Coronary artery (tissue), 2 donors: ENCODE results near the gene CAPN2.

Experiments used
- DNase-seq: peaks from one replicate; pipeline ENCODE4 v3.0.0-alpha.2; 2017; ENCODE audit warnings: low spot score
- H3K27ac ChIP-seq, 2 donors: fragments of 200-600 bp; sonication (generic); one replicate each; pipeline ENCODE4 v1.5.1; 2016 to 2019
- H3K4me3 ChIP-seq: fragments of 200-600 bp; sonication (generic); 2 replicates; pipeline ENCODE4 v1.5.1; 2016; ENCODE audit warnings: mild to moderate bottlenecking, moderate library complexity
- TF ChIP-seq, protein P1 (sequence below): fragments of 200-600 bp; sonication (generic); IDR thresholded peaks from one replicate; pipeline ENCODE4 v1.5.1; 2019; ENCODE audit warnings: antibody characterized with exemption

Gene CAPN2

GRCh38 chr1:223713546-223714420 lies 1.4 kb downstream of the CAPN2 start:
- Histone ChIP-seq H3K27ac (peak overlapping the region; percentile 91 to 96), H3K4me3 (peak overlapping the region; percentile 86)
- TF ChIP-seq, protein P1, sequence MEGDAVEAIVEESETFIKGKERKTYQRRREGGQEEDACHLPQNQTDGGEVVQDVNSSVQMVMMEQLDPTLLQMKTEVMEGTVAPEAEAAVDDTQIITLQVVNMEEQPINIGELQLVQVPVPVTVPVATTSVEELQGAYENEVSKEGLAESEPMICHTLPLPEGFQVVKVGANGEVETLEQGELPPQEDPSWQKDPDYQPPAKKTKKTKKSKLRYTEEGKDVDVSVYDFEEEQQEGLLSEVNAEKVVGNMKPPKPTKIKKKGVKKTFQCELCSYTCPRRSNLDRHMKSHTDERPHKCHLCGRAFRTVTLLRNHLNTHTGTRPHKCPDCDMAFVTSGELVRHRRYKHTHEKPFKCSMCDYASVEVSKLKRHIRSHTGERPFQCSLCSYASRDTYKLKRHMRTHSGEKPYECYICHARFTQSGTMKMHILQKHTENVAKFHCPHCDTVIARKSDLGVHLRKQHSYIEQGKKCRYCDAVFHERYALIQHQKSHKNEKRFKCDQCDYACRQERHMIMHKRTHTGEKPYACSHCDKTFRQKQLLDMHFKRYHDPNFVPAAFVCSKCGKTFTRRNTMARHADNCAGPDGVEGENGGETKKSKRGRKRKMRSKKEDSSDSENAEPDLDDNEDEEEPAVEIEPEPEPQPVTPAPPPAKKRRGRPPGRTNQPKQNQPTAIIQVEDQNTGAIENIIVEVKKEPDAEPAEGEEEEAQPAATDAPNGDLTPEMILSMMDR: no peak
- no peak for DNase-seq

- peak overlapping the region; percentile 86 for H3K4me3 ChIP-seq
Observed at GRCh38 chr1:223714421-223714724, 2.0 kb downstream of the CAPN2 start.

GRCh38 chr1:223714849-223715603 lies 2.7 kb downstream of the CAPN2 start:
- DNase-seq: no peak
- Histone ChIP-seq H3K27ac (peak overlapping the region in 1 of 2 donors; percentile 41), H3K4me3 (peak overlapping the region; percentile 46)
- TF ChIP-seq, protein P1: no peak

More at GRCh38 chr1:223714421-223714724, 2.0 kb downstream of the CAPN2 start:
- no peak for DNase-seq
- peak overlapping the region in 1 of 2 donors; percentile 96 for H3K27ac ChIP-seq
- TF ChIP-seq, protein P1: no peak

DNA sequence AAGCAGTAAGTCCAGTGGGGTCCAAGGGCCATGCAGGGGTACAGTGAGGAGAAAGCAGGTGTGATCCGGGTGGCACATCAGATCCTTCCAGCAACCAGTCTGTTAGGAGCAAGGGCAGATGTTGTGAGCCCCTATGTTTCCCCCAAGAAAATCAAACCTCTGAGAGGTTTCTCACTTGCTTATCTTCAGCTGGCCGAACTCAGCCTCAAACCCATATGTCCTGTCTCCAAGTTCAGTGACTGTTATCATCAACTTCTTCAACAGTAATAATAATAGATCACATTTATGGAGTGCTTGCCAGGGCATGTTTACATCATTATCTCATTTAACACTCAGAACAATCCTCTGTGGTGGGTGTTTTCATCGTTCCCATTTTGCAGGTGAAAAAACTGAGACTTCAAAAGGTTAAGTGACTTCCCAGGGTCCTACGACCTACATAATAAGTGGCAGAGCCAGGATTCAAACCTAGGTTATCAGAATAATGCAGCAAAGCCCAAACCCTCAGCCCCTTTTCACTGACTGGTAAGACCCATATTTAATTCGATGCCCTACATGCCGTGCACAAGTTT lies 3.3 kb downstream of the CAPN2 start:
- TF ChIP-seq, protein P1: no peak
- DNase-seq: no peak
- Histone ChIP-seq H3K27ac (peak overlapping the region in 1 of 2 donors; percentile 70), H3K4me3 (peak overlapping the region; percentile 46)

- Histone ChIP-seq H3K27ac (peak overlapping the region in 1 of 2 donors; percentile 70), H3K4me3 (peak overlapping the region; percentile 35)
- TF ChIP-seq, protein P1: no peak
- no peak for DNase-seq
Observed at GRCh38 chr1:223716302-223716862, 4.0 kb downstream of the CAPN2 start.

- TF ChIP-seq, protein P1: no peak
- no peak for DNase-seq
- Histone ChIP-seq H3K4me3 (no peak overlapping the region), H3K27ac (peak overlapping the region in 1 of 2 donors; percentile 70)
Observed at GRCh38 chr1:223717123-223717522, 4.8 kb downstream of the CAPN2 start.
